ENCODE results near the gene CCDC188.

The CCDC188 gene

DNA sequence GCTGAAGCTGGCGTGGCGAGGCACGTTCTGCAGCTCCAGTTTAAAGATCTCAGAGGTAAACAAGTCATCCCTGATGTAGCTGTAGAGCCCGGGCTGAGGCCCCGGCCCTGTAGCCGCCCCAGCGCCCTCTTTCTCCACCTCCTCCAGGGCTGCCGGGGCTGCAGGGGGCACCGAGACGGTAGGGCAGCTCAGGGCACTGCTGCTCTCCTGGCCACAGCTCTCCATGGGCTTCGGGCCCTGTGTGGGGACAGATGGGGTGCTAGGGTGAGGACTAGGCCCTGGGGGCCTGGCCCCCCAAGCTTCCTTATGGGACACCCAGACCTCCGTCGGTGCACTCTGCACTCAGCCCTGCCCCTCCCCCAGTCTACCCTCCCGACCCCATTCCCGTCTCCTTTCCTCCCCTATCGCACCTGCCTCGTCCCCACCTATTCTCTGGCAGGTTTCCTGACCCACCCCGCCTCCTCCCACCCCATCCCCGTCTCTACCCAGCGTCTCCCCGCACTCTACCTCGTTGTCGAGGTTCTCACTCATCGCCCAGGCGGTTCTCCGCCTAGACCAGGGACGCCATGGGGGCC lies 34.4 kb downstream of the CCDC188 start:
- no peak for DNase-seq

DNA sequence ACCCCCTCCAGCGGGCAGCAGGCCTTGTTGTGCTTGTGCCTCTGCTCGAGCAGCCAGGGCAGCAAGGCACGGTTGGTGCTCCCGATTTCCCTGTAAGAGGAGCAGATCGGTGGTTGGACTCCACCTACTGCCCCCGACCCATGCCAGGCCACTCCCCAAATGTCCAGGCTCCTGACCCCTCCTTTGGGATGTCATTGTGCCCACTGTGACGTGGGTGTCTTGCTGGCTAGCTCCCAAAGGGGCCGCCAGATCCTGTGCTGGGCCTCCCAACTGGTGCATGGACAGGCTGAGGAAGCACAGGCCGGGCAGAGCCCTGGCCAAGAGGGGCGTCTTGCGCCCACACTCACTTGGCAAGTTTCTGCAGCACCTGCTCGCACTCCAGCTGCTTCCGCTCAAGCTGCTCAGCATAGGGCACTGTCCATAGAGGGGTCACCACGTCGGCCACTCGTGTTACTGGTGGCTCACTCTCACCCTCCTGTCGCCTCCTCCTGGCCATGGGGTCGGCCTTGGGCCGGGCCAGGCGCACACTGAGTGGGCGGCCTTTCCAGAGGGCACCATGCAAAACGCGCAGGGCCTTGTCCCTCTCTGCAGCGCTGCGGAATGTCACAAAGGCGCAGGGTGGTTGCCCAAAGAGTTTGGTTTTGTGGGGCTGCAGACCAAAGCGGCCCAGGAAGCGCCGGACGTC lies 35.0 kb downstream of the CCDC188 start, which contains the start of gene RANBP1:
Gene RANBP1 (plus strand): TSS at position 414 of the 685 bp plus-strand sequence. CDS start 81 bp downstream, at position 495.
- DNase-seq = no peak

DNA sequence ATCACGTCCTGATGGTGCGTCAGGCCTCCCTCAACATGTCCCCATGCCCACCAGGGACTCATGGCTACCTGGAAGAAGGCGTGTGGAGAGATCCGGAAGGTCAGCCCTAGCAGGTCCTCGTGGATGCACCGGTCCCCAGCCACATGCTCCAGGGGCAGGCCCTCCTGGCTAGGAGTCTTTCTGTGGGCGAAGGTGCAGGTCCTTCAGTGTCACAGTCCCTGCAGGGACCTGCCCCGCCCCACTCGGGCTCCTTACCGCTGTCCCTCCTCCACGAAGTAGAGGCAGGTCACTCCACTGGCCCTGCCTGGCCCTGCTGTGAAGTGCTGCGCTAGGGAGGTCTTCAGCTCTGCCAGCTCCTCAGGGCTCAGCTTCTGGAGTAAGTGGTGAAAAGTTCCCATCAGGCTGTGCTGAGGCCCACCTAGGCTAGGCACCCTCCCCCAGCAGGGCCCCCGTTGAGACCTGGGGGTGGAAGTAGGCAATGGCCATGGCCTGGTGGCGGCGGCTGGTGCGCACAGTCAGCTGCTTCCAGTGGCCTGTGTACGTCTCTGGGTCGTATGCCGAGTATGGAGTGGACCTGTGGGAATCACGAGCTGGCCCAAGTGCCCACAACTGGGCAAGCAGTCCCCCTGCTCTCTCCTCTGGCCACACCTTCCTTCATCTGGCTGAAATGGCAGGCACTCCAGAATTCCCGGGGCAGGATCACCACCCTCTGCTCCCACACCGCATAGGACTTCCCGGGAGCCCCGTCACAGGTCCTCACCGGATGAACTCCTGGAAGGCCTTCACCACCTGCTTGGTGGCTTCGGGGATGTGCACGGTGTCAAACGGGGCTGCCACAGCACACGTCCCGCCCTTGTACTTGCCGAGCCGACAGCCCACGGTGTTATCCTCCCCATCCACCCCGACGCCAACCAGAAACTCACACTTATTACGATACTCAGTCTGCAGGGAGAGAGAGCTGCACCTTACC lies 36.1 kb downstream of the CCDC188 start:
- DNase-seq = no peak

DNA sequence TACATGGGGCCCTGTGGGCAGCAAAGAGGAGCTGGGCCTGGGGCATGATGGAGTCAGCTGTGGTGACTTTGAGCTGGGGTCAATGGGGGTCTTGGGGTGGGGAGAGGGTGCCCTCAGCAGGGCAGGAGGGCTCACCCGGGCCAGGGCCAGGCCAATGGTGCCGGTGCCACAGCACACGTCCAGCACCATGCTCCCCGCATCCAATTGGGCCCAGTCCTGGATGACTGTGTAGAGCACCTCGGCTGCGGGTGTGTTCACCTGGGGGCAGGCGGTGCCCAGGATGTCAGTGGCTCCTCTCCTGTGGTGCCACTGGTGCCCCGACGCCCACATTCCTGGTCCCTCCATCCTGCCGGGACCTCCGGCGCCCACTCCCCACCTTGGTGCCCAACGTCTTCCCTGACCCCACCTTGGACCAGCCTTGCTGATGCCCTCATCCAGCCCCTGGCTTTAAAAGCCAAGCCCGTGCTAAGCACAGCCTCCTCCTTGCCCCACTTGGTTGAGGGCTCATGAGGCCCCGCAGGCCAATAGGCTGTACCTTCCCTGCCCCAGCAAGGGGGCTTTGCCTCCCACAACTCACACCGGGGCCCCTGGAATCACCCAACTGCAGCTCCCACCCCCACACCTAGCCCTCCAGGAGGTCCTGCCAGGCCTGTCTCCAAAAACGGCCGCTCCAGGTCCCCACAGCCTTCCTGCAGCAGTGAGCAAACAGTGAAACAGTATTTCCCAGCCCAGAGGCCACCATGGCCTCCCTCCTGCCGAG lies 37.1 kb downstream of the CCDC188 start:
- no peak for DNase-seq

DNA sequence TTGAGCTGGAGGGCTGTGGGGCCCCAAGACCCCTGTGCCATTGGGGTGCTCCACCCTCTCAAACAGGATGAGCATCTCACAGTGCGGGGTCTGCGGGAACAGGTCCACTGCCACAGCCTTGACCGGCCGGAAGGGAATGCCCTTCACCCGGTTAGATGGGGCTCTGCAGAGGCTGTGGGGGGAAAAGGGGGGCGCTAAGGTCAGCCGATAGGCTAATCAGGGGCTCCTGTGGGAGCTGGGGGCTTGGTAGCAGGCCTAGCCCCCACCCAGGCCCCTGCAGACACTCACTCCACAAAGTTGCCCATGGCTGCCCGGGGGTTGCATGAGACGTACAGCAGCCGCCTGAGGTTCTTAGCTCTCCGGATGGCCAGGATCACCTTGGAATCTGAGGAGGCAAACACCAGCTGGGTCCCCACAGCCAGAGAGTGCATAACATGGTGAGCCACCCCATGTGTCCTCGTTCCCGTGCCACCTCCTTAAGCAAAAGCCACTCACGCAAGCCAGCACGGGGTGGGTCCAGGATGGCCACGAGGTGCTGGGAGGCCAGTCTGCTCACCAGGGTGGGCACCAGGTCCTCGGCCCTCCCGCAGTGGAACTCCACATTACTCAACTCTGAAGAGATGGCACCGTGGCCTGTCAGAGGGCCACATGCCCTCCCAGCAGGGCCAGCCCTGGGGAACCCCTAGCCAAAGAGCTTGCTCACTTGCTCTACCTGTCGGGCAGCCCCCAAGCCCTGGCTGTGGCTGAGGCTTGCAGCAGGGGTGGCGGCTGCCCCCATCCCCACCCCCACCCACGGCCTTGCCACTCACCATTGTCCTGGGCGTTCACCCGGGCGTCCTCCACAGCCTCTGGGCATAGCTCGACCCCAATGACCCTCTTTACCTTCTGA lies 38.0 kb downstream of the CCDC188 start:
- DNase-seq = no peak

DNA sequence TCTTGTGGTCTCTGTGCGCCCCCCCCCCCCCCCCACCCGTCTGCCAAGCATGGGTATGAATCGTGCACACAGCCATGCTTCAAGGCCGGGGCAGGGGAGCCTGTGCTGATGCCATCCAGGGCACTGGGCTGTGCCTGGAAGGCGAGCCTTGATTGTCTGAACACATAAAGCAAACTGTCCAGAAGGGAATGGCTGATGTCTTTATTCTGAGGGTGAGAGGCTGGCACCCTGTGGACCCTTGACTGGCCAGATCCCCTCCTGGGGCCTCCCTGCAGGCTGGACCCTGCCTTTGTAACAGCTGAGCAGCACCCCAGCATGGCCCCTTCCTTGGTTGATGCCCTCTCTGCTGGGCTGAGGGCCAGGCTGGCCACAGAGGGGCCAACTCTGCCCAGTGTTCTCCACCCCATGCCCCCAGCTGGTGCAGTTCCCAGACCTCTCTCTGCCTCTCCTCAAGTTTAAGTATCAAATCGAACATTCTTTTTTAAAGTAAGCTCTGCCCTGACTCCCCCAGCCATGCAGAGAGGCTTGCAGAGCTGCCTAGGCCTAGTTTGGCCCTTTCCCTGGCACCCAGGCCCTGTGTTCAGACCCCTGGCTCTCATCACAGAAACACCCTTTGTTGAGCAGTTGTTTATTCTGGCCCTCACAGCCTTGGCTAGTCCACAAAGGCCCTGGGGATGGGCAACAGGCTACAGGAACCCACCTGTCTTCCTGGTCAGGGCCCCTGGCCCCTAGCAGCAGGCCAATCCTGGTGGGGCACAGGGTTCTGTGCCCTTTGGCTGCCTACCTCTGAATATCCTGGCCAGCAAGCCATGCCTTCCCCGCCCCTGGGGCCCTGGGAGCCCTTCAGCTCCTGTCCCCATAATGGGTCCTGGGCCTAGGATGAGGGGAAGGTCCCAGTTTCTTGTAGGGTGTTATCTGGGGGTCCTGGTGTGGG lies 38.9 kb downstream of the CCDC188 start:
- DNase-seq = no peak

DNA sequence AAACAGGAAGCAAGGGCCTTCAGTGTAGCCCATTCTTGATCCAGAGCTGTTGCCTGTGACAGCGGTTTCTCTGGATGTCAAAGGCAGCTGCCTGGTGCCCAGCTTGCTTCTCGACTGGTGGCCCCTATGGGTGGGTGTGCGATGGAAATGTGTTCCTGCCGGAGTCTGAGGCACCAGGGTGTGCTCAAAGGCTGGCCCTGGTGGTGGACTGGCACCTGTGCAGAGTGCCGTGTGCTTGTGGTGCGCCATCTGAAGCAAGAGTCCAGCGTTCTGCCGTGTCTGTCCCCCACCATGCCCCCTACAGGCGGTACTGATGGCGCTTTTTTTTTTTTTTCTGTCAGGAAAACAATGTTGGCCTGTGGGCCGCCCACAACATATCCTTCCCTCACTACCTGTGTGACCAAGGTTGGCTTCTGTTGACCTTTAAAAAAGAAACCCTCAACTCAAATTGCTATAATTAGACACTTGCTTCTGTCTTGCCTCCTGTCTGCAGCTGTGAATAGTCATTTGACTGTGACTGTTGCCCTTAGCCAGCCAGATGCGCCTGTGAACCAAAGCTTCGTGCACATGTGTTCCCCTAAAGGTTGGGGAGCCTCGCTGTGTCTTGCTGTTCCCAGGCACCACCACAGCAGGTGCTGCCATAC lies 39.7 kb downstream of the CCDC188 start:
- DNase-seq = peak; percentile 58

DNA sequence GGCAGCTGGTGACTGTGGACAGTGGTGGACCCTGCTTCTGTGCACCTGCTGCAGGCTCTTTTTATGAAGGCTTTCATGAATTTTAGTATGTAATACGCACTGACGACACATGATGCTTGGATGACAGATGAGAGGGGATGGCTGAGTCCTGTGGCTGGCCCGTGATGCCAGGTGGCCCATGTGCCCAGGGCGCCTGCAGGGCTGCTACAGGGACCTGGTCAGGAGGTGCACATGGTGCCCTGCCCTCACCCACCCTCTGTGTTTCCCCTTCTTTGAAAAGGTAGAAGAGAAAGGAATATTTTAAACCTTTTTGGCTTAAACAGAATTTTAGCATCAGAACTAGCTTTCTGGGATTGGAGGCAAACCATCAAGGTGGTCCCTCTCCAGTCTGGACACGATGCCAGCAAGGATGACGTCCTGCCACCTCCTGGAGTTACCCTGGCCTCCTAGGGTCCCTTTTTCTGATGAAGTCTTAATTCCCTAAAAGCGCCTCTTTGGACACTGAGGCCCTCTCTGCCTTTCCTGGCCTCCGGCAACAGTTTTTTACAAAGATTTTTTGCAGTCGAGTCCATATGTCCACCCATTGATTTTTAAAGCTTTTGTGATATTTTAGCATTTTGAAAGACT lies 40.4 kb downstream of the CCDC188 start:
- no peak for DNase-seq

DNA sequence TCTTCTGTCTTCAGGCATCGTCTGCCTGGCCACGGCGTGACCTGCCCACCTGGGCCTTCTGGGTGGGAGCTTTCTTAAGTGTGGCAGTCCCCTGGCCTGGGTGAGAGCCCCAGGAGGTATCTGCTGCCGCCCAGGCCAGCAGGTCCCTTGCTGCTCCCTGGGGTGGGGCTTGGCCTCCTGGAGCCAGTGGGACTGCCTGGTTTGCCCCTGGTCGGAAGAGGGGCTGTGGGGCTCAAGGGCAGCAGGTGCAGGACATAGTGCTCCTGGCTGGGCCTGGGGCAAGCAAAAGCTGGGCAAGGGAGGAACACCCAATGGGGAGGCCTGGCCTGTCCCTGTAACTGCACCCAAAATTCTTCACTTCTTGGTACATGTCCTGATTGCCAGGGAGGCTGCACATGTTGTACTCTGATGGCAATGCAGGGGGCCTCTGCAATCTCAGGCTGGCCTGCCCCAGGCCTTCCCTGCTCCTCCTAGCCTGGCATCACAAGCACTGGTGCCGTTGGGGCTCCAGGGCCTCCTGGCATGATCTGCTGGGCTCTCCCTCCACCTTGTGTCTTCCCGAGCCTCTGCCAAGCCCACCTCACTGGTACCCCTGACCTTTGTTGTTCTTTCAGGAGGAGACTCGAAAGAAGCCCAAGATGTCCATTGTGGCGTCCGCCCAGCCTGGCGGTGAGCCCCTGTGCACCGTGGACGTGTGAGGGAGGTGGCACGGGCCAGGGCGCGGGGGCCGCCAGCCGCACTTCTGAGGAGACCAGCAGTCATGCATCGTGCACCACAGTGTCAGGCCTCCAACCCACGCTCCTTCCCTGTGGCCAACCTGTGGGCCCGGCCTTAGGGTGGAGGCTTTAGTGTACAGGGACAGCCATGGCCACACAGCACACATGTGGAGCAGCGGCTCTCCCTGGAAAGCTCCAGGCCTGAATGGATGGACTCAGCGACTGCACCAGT lies 41.2 kb downstream of the CCDC188 start:
- DNase-seq = no peak

DNA sequence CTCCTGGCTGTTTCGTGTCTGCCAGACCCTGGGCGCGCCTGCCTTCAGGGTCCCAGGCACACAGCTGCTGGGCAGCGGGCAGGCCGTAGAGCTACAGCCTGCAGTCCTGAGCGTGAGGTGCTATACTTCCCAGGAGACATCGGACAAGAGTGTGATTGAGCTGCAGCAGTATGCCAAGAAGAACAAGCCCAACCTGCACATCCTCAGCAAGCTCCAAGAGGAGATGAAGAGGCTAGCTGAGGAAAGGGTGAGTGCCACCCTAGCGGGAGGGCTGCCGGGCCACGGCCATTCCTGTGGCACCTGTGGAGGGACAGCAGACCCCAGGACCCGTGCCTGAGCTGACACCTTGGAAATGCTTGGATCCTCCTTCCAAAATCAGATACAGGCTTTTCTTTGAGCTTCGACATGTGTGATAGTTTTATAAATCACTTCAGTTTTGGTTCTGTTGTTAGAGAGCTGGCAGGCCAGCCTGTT lies 42.1 kb downstream of the CCDC188 start:
- no peak for DNase-seq

DNA sequence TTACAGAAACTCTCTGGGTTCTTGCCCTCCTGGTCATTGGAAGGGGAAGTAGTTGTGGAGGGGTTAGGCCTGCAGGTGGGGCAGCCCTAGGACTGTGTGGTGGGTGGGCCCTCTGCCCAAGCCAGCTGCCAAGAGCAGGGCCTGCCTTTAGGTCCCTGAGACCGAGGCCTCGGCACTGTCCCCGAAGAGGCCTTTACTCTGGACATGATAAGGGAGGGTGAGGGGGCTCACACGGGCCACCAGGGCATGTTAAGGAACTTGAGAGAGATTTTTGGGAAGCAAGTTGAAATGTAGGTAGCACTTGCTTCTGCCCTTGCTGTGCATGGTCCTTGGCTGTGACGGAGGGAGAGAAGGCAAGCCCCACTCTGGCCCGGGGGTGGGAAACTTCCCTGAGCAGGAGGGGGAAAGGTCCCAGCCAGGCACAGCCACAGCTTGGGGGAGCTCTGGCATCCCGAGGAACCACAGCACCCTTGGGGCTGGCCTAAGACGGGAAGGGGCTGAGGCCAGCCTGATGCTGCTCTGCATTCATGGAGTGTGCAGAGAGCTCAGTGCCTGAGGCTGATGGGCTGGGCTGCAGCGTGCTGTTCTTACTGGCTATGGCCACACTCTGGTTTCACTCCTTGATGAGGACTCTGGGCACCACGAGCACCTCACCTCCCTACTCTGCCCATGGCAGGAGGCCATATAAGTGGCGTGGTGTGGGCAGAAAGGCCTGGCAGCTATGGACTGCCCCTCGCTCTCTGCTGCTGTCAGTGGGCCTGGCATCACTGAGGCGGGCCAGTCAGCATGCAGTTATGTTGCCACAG lies 42.7 kb downstream of the CCDC188 start:
- no peak for DNase-seq

DNA sequence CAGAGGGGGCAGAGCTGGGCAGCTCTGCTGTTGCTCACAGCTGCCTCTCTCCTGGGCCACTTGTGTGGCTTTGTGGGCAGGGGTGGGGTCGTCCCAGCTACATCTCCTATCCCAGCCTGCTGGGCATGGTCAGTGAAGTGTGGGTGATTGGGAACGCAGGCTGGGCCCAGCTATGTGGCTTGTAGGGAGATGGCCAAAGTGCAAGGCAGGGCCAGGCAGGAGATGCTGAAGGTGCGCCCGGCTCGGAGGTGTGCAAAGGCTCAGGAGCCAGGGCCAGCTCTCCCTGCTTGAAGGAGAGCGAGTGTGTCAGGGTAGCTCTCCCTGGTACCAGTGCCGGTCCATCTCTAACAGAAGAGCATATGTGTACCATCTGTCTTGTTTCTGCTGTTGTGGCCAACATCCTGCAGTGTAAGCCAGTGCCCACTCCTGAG lies 43.4 kb downstream of the CCDC188 start:
- no peak for DNase-seq

DNA sequence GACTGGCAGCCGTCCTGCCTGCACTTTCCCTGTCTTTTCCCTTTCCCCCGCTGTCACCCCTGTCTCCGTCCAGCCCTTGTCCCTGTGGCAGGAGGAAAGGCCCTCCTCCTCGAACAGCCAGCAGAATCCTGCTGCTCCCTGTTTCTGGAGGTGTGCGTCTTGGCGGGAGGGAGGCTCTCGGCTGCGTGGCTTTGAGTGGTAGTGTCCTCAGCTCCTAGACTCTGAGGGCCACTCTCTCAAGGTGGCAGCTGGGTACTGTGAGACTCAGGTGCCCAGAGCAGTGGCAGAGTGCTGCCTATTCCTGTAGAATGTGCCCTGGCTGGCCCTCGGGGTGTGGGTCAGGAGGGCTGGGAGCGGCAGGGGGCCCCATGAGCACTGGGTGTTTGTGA lies 44.0 kb downstream of the CCDC188 start:
- no peak for DNase-seq

DNA sequence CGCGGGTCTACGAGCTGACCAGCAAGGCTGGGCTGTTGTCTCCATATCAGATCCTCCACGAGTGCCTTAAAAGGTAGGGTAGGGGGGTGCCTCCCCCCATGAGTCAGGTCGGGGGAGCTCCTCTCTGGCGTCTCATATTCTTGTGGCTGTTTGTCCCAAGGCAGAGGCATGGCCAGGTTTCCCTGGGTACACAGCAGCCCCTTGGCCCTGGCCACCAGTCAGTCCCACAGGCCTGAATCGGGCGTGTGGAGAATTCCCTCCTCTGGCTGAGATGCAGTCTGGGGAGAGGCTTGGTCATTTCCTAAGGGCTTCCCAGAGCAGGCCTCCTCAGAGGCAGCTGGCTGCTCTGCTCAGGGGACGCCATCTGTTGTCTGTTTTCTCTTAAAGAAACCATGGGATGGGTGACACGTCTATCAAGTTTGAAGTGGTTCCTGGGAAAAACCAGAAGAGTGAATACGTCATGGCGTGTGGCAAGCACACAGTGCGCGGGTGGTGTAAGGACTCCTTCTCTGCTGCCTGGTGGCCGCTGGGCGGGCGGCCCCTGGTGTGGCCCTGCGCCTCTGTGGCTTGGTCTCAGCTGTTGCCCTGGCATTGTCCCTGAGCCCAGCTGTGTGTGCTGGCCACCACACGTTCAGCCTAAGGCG lies 44.5 kb downstream of the CCDC188 start:
- no peak for DNase-seq

DNA sequence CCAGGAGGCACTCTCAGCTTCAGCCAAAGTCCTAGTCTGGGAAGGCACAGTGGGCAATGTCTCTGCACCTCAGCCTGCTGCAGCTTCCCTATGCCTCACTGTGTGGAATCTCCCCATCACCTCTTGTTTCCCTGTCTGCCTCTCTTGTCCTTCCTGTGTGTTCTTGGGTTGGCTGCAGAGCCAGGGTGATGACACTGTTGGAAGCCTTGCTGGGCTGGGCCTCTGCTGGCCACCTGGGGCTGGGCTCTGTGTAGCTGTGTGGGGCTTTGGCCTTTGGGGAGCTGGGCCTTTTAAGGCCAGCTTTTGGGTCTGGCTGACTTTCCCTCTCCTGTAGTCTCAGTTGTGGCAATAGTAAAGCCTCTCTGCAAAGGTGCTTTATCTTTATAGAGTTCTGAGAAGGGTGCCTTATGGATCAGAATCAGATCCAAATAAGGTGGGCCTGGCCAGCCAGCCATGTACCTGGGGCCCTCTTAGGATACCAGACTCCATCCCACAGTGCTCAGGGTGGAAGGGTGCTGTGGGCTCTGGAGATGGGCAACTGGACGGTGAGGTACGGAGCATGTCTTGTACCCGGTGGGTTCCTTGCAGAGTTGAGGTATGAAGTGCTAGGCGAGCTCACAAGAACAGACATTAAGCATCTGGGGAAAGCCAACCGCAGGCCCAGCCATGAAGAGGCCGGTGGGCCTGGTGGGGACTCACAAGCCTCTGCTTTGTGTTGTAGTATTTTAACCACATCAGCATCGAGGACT lies 45.2 kb downstream of the CCDC188 start:
- no peak for DNase-seq

DNA sequence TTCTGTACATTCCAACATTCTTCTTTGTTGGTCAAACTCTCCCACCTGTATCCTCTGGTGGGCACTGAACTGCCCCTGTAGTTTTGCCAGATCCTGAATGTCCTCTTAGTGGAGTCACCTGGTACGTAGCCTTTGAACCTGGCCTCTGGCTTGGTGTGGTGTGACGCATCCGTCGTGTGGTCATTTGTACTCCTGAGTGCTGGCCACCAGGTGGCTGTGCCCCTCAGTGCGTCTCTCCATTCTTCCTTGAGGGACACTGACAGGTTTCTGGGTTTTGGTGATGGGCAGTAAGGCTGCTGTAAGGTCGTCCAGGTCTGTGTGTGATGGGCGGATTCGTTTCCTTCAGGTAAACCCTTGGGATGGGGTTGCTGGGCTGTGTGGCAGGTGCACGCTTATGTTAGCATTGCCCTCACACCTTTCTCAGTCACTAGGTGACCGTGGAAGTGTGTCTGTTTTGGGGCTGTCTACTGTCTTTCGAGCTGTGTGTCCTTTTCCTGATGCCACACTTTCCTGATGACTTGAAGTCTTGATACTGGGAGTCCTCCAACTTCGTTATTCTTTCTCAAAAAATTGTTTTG lies 48.6 kb downstream of the CCDC188 start:
- DNase-seq = no peak
